GM04503 (cell line): ENCODE measurements around the gene KRT9.
"Not testable (repeated sequence)": the region's sequence is repeated elsewhere in the genome, so short reads cannot be mapped to it uniquely, and the experiment has no call there.

Experiments used
- DNase-seq: peaks from one replicate; pipeline ENCODE4 v3.0.0-alpha.2; 2012; ENCODE audit warnings: low read depth

Gene KRT9

GRCh38 chr17:41600318-41600717, 28.5 kb upstream of the KRT9 start:
- no peak for DNase-seq

GRCh38 chr17:41599680-41600079, 27.8 kb upstream of the KRT9 start:
- no peak for DNase-seq

GRCh38 chr17:41595585-41595984, 23.7 kb upstream of the KRT9 start:
- DNase-seq = no peak

- no peak for DNase-seq
These were observed 22.6 kb upstream of the KRT9 start for GRCh38 chr17:41594363-41594915.

- no peak for DNase-seq
These were observed 21.6 kb upstream of the KRT9 start for GRCh38 chr17:41593306-41593981.

- DNase-seq = no peak
These were observed 20.9 kb upstream of the KRT9 start for GRCh38 chr17:41592601-41593305.

GRCh38 chr17:41589301-41589700, 17.4 kb upstream of the KRT9 start:
- no peak for DNase-seq

GRCh38 chr17:41588126-41588810, 16.4 kb upstream of the KRT9 start:
- no peak for DNase-seq

GRCh38 chr17:41586863-41587495, 15.1 kb upstream of the KRT9 start, which contains the start of gene KRT14:
Gene KRT14 (minus strand): TSS chr17:41586895. CDS start chr17:41586834, 61 bp downstream.
- DNase-seq = no peak

- DNase-seq = no peak
These were observed 13.6 kb upstream of the KRT9 start for GRCh38 chr17:41585301-41586056.

GRCh38 chr17:41584331-41584927, 12.6 kb upstream of the KRT9 start:
- DNase-seq = not testable (repeated sequence)

- no peak for DNase-seq
These were observed 11.6 kb upstream of the KRT9 start for GRCh38 chr17:41583137-41584127.

- not testable (repeated sequence) for DNase-seq
These were observed 10.5 kb upstream of the KRT9 start for GRCh38 chr17:41582061-41582968.

GRCh38 chr17:41581366-41582060, 9.7 kb upstream of the KRT9 start:
- no peak for DNase-seq

- no peak for DNase-seq
These were observed 9.0 kb upstream of the KRT9 start for GRCh38 chr17:41580687-41581365.

GRCh38 chr17:41580244-41580575, 8.4 kb upstream of the KRT9 start:
- no peak for DNase-seq

GRCh38 chr17:41579484-41580243, 7.8 kb upstream of the KRT9 start:
- DNase-seq = peak; percentile 28
